Gastrocnemius medialis (tissue), 4 donors: ENCODE results near the gene PTCD1. TPM values are rescaled to one million over a fixed set of nuclear protein-coding genes. Genes with fewer than 3 reads are reported as not detected.

ENCODE experiments used
- ATAC-seq, 2 donors: fragments of 150-250 bp; one replicate each; pipeline ENCODE4 v1.9.1; 2016
- DNase-seq, 2 donors: peaks; one replicate each; pipeline ENCODE4 v3.0.0-alpha.2; 2019
- H3K27ac ChIP-seq, 4 donors: fragments of 200-600 bp; sonication (generic); 1 replicate in 1 of 4; 2 replicates in 3 of 4; pipeline ENCODE4 v1.5.1; 2016 to 2018; ENCODE audit warnings: mild to moderate bottlenecking in 2 of 4, moderate library complexity in 1 of 4
- H3K27me3 ChIP-seq, 3 donors: fragments of 200-600 bp; sonication (generic) in 2 of 3; 1 replicate in 1 of 3; 2 replicates in 2 of 3; pipeline versions ENCODE4 v1.5.1 to v1.6.0; 2016 to 2019; ENCODE audit warnings: mild to moderate bottlenecking in 1 of 3, moderate library complexity in 1 of 3
- H3K36me3 ChIP-seq, 2 donors: fragments of 200-600 bp; sonication (generic) in 1 of 2; one replicate each; pipeline ENCODE4 v1.5.1; 2017 to 2018
- H3K4me1 ChIP-seq, 2 donors: fragments of 200-600 bp; sonication (generic) in 1 of 2; one replicate each; pipeline ENCODE4 v1.5.1; 2016 to 2017; ENCODE audit warnings: mild to moderate bottlenecking in 2 of 2
- H3K4me3 ChIP-seq, 4 donors: fragments of 200-600 bp; sonication (generic) in 3 of 4; 1 replicate in 1 of 4; 2 replicates in 3 of 4; pipeline ENCODE4 v1.5.1; 2016 to 2019; ENCODE audit warnings: mild to moderate bottlenecking in 2 of 4
- H3K9me3 ChIP-seq, 3 donors: fragments of 200-600 bp; sonication (generic) in 2 of 3; 1 replicate in 1 of 3; 2 replicates in 2 of 3; pipeline ENCODE4 v1.5.1; 2016 to 2019
- POLR2A ChIP-seq, 2 donors: fragments of 450-650 bp; IDR thresholded peaks; one replicate each; pipeline ENCODE4 v1.6.1; 2017; ENCODE audit warnings: antibody characterized with exemption in 2 of 2, mild to moderate bottlenecking in 2 of 2, moderate library complexity in 2 of 2
- in situ Hi-C, 4 donors: fragments of 200-750 bp; cut with MboI; loops; one replicate each; pipeline versions ENCODE4 v1.15.0 to v1.8.0; 2017; ENCODE audit warnings: low sequenced_read_pairs in 4 of 4
- intact Hi-C: fragments of 100-400 bp; cut with DNase I; formaldehyde crosslinking; loops from one replicate; pipeline ENCODE4 v1.15.1; 2023; ENCODE audit warnings: low total_unique reads
- total RNA-seq, 4 donors: library from RNA; depleted of rRNA; stranded (reverse); fragments of >200 nt; gene quantifications; one replicate each; pipeline versions ENCODE4 v1.1.0 to v1.2.3, GENCODE V29; 2016
- TF ChIP-seq, protein P1 (sequence below), 5 experiments: fragments of 450-650 bp in 3 of 5; fragments of 200-600 bp in 2 of 5; sonication (generic) in 2 of 5; IDR thresholded peaks in 4 of 5; conservative IDR thresholded peaks in 1 of 5; 1 replicate in 4 of 5; 2 replicates in 1 of 5; pipeline ENCODE4 v1.5.1; 2016 to 2019; ENCODE audit warnings: antibody characterized with exemption in 5 of 5, mild to moderate bottlenecking in 3 of 5, moderate library complexity in 3 of 5

PTCD1 gene
- total RNA-seq, 4 donors from 2014 or later, result 7.8 to 14.1 (median 10.9) TPM

DNA sequence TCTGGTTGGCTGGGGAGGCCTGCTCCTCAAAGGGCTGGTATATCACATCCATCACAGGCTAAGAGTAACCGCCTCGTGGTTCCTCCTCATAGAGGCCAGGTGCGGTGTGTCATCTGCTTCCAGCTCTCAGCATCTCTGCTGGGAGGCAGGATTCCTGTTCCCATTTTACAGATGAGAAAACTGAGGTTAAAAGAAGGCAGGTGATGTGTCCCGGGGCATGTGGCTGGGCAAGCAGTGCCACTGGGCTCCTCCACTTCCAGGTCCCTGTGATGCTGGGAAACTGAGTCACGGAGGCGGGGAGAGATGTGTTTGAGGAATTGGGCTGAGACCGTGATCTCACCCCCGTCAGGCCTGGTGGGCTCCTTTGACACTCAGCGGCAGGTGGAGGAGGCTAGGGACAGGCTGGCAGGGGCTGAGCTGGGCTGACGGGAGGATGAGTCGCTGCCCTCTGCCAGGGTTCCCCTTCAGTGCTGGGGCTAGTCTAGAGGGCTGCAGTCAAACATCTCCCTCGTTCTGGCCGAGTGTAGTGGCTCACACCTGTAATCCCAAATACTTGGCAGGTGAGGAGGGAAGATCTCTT lies 54.7 kb downstream of the PTCD1 start:
- intact Hi-C loops, result no loop called here
- Histone ChIP-seq H3K4me3 (no peak overlapping the region), H3K4me1 (peaks cover 8 to 20% of the 10 kb centered on the region in 2 donors), H3K27me3 (no peaks in the 10 kb centered on the region), H3K9me3 (no peaks in the 10 kb centered on the region), H3K27ac (no peak overlapping the region), H3K36me3 (peaks cover 0 to 4% of the 10 kb centered on the region in 2 donors)
- ATAC-seq (no peak), DNase-seq (no peak)
- in situ Hi-C loops, result no loop called here
- no peak for TF ChIP-seq POLR2A (IDR thresholded peaks at IDR 0.05)
- TF ChIP-seq, protein P1, sequence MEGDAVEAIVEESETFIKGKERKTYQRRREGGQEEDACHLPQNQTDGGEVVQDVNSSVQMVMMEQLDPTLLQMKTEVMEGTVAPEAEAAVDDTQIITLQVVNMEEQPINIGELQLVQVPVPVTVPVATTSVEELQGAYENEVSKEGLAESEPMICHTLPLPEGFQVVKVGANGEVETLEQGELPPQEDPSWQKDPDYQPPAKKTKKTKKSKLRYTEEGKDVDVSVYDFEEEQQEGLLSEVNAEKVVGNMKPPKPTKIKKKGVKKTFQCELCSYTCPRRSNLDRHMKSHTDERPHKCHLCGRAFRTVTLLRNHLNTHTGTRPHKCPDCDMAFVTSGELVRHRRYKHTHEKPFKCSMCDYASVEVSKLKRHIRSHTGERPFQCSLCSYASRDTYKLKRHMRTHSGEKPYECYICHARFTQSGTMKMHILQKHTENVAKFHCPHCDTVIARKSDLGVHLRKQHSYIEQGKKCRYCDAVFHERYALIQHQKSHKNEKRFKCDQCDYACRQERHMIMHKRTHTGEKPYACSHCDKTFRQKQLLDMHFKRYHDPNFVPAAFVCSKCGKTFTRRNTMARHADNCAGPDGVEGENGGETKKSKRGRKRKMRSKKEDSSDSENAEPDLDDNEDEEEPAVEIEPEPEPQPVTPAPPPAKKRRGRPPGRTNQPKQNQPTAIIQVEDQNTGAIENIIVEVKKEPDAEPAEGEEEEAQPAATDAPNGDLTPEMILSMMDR (IDR thresholded peaks at IDR 0.05 in 4 of 5, conservative IDR thresholded peaks at IDR 0.05 in 1 of 5), result no peak

- in situ Hi-C loops, result no loop called here
- intact Hi-C loops, result no loop called here
- no peak for ATAC-seq
- H3K27ac ChIP-seq, result no peak overlapping the region
- H3K27me3 ChIP-seq, result no peaks in the 10 kb centered on the region
- peaks cover 0 to 2% of the 10 kb centered on the region in 2 donors for H3K36me3 ChIP-seq
- no peaks in the 10 kb centered on the region for H3K9me3 ChIP-seq
- H3K4me3 ChIP-seq, result no peak overlapping the region
- no peak for TF ChIP-seq POLR2A (IDR thresholded peaks at IDR 0.05)
- TF ChIP-seq, protein P1 (IDR thresholded peaks at IDR 0.05 in 4 of 5, conservative IDR thresholded peaks at IDR 0.05 in 1 of 5), result no peak
- peaks cover 8 to 21% of the 10 kb centered on the region in 2 donors for H3K4me1 ChIP-seq
- DNase-seq, result no peak
These were observed 55.4 kb downstream of the PTCD1 start for GRCh38 chr7:99383203-99383602.

- in situ Hi-C loops (no loop called here), intact Hi-C loops (no loop called here)
- Histone ChIP-seq H3K36me3 (no peaks in the 10 kb centered on the region), H3K27me3 (no peaks in the 10 kb centered on the region), H3K4me1 (peaks cover 8 to 21% of the 10 kb centered on the region in 2 donors), H3K27ac (no peak overlapping the region), H3K4me3 (no peak overlapping the region), H3K9me3 (no peaks in the 10 kb centered on the region)
- no peak for TF ChIP-seq POLR2A (IDR thresholded peaks at IDR 0.05)
- TF ChIP-seq, protein P1 (IDR thresholded peaks at IDR 0.05 in 4 of 5, conservative IDR thresholded peaks at IDR 0.05 in 1 of 5), result no peak
- ATAC-seq (no peak), DNase-seq (no peak)
These were observed 56.9 kb downstream of the PTCD1 start for GRCh38 chr7:99381664-99382075.

DNA sequence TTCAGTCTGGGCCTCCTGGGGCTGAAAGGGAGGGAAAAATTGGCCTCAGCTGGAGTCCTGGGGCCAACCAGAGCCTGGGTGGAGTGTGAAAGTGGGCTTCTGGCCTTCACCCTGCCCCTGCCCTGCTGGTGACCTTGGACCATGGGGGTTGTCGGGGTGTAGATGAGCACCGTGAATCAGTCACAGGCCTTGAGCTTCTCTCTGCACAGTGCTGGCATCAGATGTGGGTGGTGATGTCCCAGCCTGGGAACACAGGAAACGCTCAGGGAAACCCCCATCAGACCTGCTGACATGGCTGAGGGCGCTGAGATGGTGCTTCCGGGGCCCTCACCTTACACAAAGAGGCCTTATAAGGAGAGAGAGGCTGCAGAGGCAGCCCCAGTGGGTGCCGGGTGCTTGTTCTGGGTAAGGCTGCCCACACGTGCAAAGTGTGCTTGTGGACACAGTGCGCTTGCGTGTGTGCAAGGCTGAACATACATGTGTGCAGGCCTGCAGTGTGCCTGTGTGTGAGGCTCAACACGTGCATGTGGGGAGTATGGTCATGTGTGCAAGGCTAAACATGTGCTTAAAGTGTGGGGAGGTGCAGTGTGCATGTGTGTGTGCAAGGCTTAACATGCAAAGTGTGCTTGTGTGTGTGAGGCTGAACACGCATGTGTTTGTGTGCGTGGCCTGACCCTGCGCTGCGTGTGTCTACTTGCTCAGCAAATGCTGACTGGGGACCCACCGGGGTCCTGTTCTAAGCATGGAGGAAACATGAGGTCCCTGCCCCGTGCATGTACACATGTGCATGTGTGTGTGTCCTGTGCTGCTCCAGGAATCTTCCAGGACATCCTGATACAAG lies 57.6 kb downstream of the PTCD1 start:
- H3K27me3 ChIP-seq, result no peaks in the 10 kb centered on the region
- peaks cover 8 to 21% of the 10 kb centered on the region in 2 donors for H3K4me1 ChIP-seq
- no peaks in the 10 kb centered on the region for H3K9me3 ChIP-seq
- in situ Hi-C loops (no loop called here), intact Hi-C loops (no loop called here)
- no peak for TF ChIP-seq POLR2A (IDR thresholded peaks at IDR 0.05)
- TF ChIP-seq, protein P1 (IDR thresholded peaks at IDR 0.05 in 4 of 5, conservative IDR thresholded peaks at IDR 0.05 in 1 of 5), result no peak
- H3K4me3 ChIP-seq, result no peak overlapping the region
- DNase-seq, result no peak
- no peaks in the 10 kb centered on the region for H3K36me3 ChIP-seq
- ATAC-seq, result no peak
- peak overlapping the region in 3 of 4 donors; percentile 74 to 77 (median 76) for H3K27ac ChIP-seq
